Endothelial cell of umbilical vein (primary cell): ENCODE measurements around the gene PRKD2. TPM values are rescaled to one million over a fixed set of nuclear protein-coding genes. Genes with fewer than 3 reads are reported as not detected.

ENCODE experiments used
- BruUV-seq: library from RNA; stranded (reverse); fragments of 400-500 nt; replicated peaks from 2 replicates; lab custom pipeline; 2021; lab: Mats Ljungman, UMichigan
- CTCF ChIA-PET: fragments of 300-600, 350-600 bp; sonication (Branson Sonifier 250); formaldehyde crosslinking; loops from one replicate; lab custom pipeline; 2021; ENCODE audit warnings: antibody characterized with exemption, inconsistent platforms; lab: Charles Lee
- POLR2A ChIA-PET: fragments of 300-600, 350-600 bp; sonication (Branson Sonifier 250); formaldehyde crosslinking; loops from one replicate; lab custom pipeline; 2021; ENCODE audit warnings: antibody characterized with exemption, inconsistent platforms; lab: Charles Lee
- DNase-seq: peaks from one replicate; pipeline ENCODE4 v3.0.0-alpha.2; 2011; ENCODE audit warnings: low read depth, low spot score
- FAIRE-seq: peaks from 2 replicates; lab custom pipeline; 2011; peaks lifted over from hg19 to GRCh38; lab: Jason Lieb, UNC
- H2AFZ ChIP-seq: 2 replicates; pipeline ENCODE4 v1.6.0; 2012; ENCODE audit warnings: low read depth, low read length, control low read depth, inconsistent platforms
- H3K27ac ChIP-seq: 2 replicates; pipeline ENCODE4 v1.5.1; 2011; ENCODE audit warnings: low read depth, mild to moderate bottlenecking, control low read depth, low read length, moderate library complexity; ENCODE audit not compliant: insufficient read depth
- H3K27me3 ChIP-seq, 2 experiments: 2 replicates each; pipeline versions ENCODE4 v1.6.0 to v1.6.1; 2011; ENCODE audit warnings: low read length in 2 of 2, mixed read lengths in 1 of 2; ENCODE audit not compliant: control insufficient read depth in 2 of 2, insufficient read depth in 2 of 2
- H3K36me3 ChIP-seq, 2 experiments: 2 replicates in 1 of 2; 3 replicates in 1 of 2; pipeline ENCODE4 v1.5.1; 2011; ENCODE audit warnings: low read length in 2 of 2, mild to moderate bottlenecking in 1 of 2, moderate library complexity in 1 of 2; ENCODE audit not compliant: control insufficient read depth in 2 of 2, insufficient read depth in 2 of 2; ENCODE audit errors: extremely low read depth in 1 of 2
- H3K4me1 ChIP-seq: 3 replicates; pipeline ENCODE4 v1.5.1; 2011; ENCODE audit warnings: mild to moderate bottlenecking, low read length; ENCODE audit not compliant: control insufficient read depth, insufficient read depth; ENCODE audit errors: extremely low read depth
- H3K4me2 ChIP-seq: 2 replicates; pipeline ENCODE4 v1.6.1; 2011; ENCODE audit warnings: low read length, control low read depth, mixed read lengths; ENCODE audit not compliant: insufficient read depth
- H3K4me3 ChIP-seq, 3 experiments: fragments of 200-600 bp in 1 of 3; sonication (generic), shearing (Covaris generic) in 1 of 3; replicated peaks in 1 of 3; 2 replicates each; pipeline ENCODE4 v1.5.1; 2011 to 2016; ENCODE audit warnings: control low read depth in 3 of 3, low read length in 3 of 3, mild to moderate bottlenecking in 2 of 3, inconsistent platforms in 1 of 3, low read depth in 1 of 3, moderate library complexity in 1 of 3; ENCODE audit not compliant: insufficient read depth in 1 of 3
- H3K79me2 ChIP-seq: 2 replicates; pipeline ENCODE4 v1.6.0; 2012; ENCODE audit warnings: low read length, inconsistent platforms; ENCODE audit not compliant: control insufficient read depth, insufficient read depth
- H3K9ac ChIP-seq: replicated peaks from 2 replicates; pipeline ENCODE3; 2011; ENCODE audit warnings: low read length, control low read depth; ENCODE audit not compliant: insufficient read depth; ENCODE audit errors: extremely low read depth
- H3K9me1 ChIP-seq: replicated peaks from 3 replicates; pipeline ENCODE4 v1.6.0; 2011; ENCODE audit warnings: mild to moderate bottlenecking, low read length; ENCODE audit not compliant: control insufficient read depth, insufficient read depth; ENCODE audit errors: extremely low read depth
- H3K9me3 ChIP-seq: replicated peaks from 2 replicates; pipeline ENCODE4 v1.5.1; 2012; ENCODE audit warnings: low read length, inconsistent platforms; ENCODE audit not compliant: control insufficient read depth, insufficient read depth
- H4K20me1 ChIP-seq: replicated peaks from 2 replicates; pipeline ENCODE3; 2011; ENCODE audit warnings: mild to moderate bottlenecking, low read length; ENCODE audit not compliant: control insufficient read depth, insufficient read depth; ENCODE audit errors: extremely low read depth
- MYC ChIP-seq: IDR thresholded peaks from one replicate; pipeline ENCODE4 v1.6.1; 2011; ENCODE audit warnings: mild to moderate bottlenecking, low read depth, low read length
- POLR2A ChIP-seq: IDR thresholded peaks from 2 replicates; pipeline ENCODE4 v1.6.1; 2012; ENCODE audit warnings: low read depth, mild to moderate bottlenecking, control low read depth, low read length
- dilution Hi-C: fragments of 300-500 bp; cut with MboI; formaldehyde crosslinking; loops from one replicate; pipeline ENCODE4 v1.15.0; 2019; ENCODE audit warnings: low sequenced_read_pairs; ENCODE audit not compliant: extremely low pct_ligation_motif_present
- intact Hi-C: fragments of 100-400 bp; cut with micrococcal nuclease; formaldehyde crosslinking; loops from one replicate; pipeline ENCODE4 v1.10.0; 2022
- polyA plus RNA-seq, 4 experiments: library from polyadenylated mRNA; depleted of rRNA in 3 of 4; stranded (reverse) in 3 of 4; unstranded in 1 of 4; fragments of >200 nt; gene quantifications; 2 replicates each; pipeline versions ENCODE4 v1.2.1 to v1.2.3, GENCODE V29; 2011 to 2012; ENCODE audit warnings: missing spikeins in 1 of 4
- total RNA-seq: library from RNA; stranded (reverse); gene quantifications from 2 replicates; pipeline ENCODE4 v1.2.3, GENCODE V29; 2021
- TF ChIP-seq, protein P1 (sequence below), 2 donors: IDR thresholded peaks; 1 replicate in 1 of 2; 2 replicates in 1 of 2; pipeline ENCODE4 v1.5.1; 2011; ENCODE audit warnings: low read length in 2 of 2, mild to moderate bottlenecking in 2 of 2, moderate library complexity in 2 of 2, control low read depth in 1 of 2, inconsistent platforms in 1 of 2, low read depth in 1 of 2; ENCODE audit not compliant: insufficient read depth in 1 of 2; ENCODE audit errors: extremely low read depth in 1 of 2

PRKD2 gene
- total and polyA plus RNA-seq, 2 donors (not counting 3 experiments of a cell fraction or from before 2014, with no cell fraction given), result 40.4 to 94.9 TPM

- Histone ChIP-seq H3K4me1 (peaks cover 9% of the 10 kb centered on the region), H3K4me2 (no peak overlapping the region), H4K20me1 (peaks cover 4% of the 10 kb centered on the region), H3K9me1 (no peaks in the 10 kb centered on the region), H2AFZ (no peak overlapping the region), H3K9ac (no peak overlapping the region), H3K4me3 (no peak overlapping the region), H3K27me3 (no peaks in the 10 kb centered on the region), H3K79me2 (peaks cover 94% of the 10 kb centered on the region), H3K27ac (no peak overlapping the region), H3K36me3 (peaks cover 0 to 18% of the 10 kb centered on the region in 2 experiments), H3K9me3 (no peaks in the 10 kb centered on the region)
- no TSS peak for BruUV-seq
- FAIRE-seq (no peak), DNase-seq (no peak)
- dilution Hi-C loops (no loop called here), intact Hi-C loops (no loop called here)
- POLR2A ChIA-PET, result no interaction called here
- CTCF ChIA-PET, result interaction anchor here (0.8 to 2.1 kb wide), 8 partner anchors 8 to 53 kb away, joined by 3 to 12 read pairs (median 3); no protein-coding TSS in a partner anchor
- TF ChIP-seq, protein P1, sequence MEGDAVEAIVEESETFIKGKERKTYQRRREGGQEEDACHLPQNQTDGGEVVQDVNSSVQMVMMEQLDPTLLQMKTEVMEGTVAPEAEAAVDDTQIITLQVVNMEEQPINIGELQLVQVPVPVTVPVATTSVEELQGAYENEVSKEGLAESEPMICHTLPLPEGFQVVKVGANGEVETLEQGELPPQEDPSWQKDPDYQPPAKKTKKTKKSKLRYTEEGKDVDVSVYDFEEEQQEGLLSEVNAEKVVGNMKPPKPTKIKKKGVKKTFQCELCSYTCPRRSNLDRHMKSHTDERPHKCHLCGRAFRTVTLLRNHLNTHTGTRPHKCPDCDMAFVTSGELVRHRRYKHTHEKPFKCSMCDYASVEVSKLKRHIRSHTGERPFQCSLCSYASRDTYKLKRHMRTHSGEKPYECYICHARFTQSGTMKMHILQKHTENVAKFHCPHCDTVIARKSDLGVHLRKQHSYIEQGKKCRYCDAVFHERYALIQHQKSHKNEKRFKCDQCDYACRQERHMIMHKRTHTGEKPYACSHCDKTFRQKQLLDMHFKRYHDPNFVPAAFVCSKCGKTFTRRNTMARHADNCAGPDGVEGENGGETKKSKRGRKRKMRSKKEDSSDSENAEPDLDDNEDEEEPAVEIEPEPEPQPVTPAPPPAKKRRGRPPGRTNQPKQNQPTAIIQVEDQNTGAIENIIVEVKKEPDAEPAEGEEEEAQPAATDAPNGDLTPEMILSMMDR (IDR thresholded peaks at IDR 0.05; ENCODE audit: extremely low read depth in 1 of 2, insufficient read depth in 1 of 2, low read depth in 1 of 2, low read length in 2 of 2), result no peak
- no peak for TF ChIP-seq MYC
Measured at GRCh38 chr19:46741447-46741846, 24.5 kb upstream of the PRKD2 start.

GRCh38 chr19:46739290-46739771 is 22.4 kb upstream of the PRKD2 start:
- Histone ChIP-seq H3K27me3 (no peaks in the 10 kb centered on the region), H3K9me3 (no peaks in the 10 kb centered on the region), H4K20me1 (peaks cover 2% of the 10 kb centered on the region), H3K27ac (no peak overlapping the region), H3K9ac (no peak overlapping the region), H3K4me2 (no peak overlapping the region), H3K4me3 (no peak overlapping the region), H3K4me1 (no peaks in the 10 kb centered on the region), H2AFZ (no peak overlapping the region), H3K9me1 (no peaks in the 10 kb centered on the region), H3K79me2 (peaks cover 78% of the 10 kb centered on the region), H3K36me3 (peaks cover 0 to 19% of the 10 kb centered on the region in 2 experiments)
- intact Hi-C loops, result no loop called here
- ChIA-PET POLR2A (no interaction called here), CTCF (interaction anchor here (1.1 kb wide), 1 partner anchor 101 kb away, joined by 6 read pairs; no protein-coding TSS in a partner anchor)
- FAIRE-seq (no peak), DNase-seq (no peak)
- TF ChIP-seq POLR2A, result no peak
- dilution Hi-C loops, result no loop called here
- no TSS peak for BruUV-seq
